KOPT-K1 (cell line): ENCODE data around the gene CAPN9.

ENCODE experiments used
- H3K27ac ChIP-seq: fragments of 200-600 bp; sonication (generic); 2 replicates; pipeline ENCODE4 v1.5.1; 2016; ENCODE audit warnings: antibody characterized with exemption, mild to moderate bottlenecking, low read depth, low read length; ENCODE audit not compliant: poor library complexity, severe bottlenecking
- H3K36me3 ChIP-seq: fragments of 200-600 bp; sonication (generic); 2 replicates; pipeline ENCODE4 v1.5.1; 2017; ENCODE audit warnings: antibody characterized with exemption, mild to moderate bottlenecking, low read length, moderate library complexity; ENCODE audit not compliant: insufficient read depth
- H3K9me3 ChIP-seq: fragments of 200-600 bp; sonication (generic); 2 replicates; pipeline ENCODE4 v1.5.1; 2017; ENCODE audit warnings: antibody characterized with exemption, low read length, mild to moderate bottlenecking; ENCODE audit not compliant: insufficient read depth, poor library complexity, severe bottlenecking

CAPN9 gene

DNA sequence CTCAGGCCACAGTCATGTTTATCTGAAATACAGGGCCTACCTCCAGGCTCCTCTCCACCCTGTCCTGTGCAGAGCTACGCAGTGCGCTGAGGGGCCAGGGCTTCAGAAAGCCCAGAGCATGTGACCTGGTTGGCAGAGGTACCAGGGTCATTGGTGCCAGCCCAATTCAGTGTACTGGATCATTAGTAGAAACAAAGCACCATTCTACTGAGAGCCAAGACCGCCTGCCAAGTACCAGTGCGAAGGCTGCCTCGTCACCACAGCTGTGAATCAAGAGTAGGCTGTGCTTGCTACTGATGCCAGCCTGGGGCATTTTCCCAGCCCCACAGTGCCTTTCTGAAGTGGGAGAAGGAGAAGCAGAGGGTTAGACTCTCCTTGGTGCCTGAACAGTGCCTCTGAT lies 59.8 kb downstream of the CAPN9 start:
- peaks cover 11% of the 10 kb centered on the region for H3K9me3 ChIP-seq
- no peak overlapping the region for H3K27ac ChIP-seq

GRCh38 chr1:230807561-230808280 lies 60.5 kb downstream of the CAPN9 start:
- Histone ChIP-seq H3K36me3 (no peaks in the 10 kb centered on the region), H3K9me3 (peaks cover 17% of the 10 kb centered on the region), H3K27ac (no peak overlapping the region)

More for the DNA sequence above, 59.8 kb downstream of the CAPN9 start:
- no peaks in the 10 kb centered on the region for H3K36me3 ChIP-seq

GRCh38 chr1:230808281-230808872 lies 61.2 kb downstream of the CAPN9 start:
- H3K36me3 ChIP-seq = no peaks in the 10 kb centered on the region
- no peak overlapping the region for H3K27ac ChIP-seq
- H3K9me3 ChIP-seq = peaks cover 22% of the 10 kb centered on the region

DNA sequence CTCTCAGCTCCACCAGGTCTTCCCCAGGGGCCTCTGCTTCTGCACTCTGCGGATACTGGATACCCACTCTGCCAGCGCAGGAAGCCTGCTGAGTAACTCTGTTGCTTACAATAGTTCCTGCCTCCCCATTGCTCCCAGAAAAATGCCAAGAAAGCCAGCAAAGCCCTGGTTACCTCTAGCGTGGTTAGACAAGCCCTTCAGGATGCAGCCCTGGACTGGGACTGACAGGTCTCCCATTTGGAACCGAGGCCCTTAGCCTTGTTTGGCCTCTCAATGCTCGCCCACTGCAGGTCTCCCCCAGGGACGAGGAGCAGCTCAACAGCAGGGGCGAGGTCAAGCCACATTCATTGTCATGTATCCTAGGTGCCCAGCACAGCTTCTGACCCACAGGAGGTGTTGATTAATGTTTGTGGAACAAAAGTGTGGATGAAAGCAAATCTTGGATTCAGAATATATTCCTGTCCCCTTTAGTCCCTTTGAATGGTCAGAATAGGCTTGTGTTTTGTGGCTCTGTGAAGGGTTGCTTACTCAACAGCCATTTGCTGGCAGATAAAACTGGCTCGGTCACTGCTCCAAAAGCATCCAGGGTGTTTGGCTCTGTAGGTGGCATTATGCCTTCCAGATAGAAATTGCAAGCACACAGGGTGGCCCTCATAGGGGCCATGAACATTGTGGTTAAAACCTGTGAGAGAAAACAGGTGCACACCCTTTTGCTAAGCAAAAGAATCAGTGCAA lies 62.2 kb downstream of the CAPN9 start:
- Histone ChIP-seq H3K9me3 (peaks cover 22% of the 10 kb centered on the region), H3K27ac (no peak overlapping the region)

DNA sequence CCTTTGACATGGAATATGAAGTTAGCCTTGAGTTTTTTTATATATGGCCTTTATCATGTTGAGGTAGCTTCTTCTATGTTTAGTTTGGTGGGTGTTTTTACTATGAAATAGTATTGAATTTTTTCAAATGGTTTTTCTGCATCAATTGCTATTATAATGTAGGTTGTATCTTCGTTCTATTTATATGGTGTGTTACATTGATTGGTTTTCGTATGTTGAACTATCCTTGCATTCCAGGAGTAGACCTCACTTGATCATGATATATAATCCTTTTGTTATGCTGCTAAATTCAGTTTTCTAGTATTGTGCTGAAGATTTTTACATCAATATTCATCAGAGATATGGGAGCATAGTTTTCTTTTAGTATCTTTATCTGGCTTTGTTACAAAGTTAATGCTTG lies 65.4 kb downstream of the CAPN9 start:
- Histone ChIP-seq H3K27ac (no peak overlapping the region), H3K36me3 (no peaks in the 10 kb centered on the region), H3K9me3 (peaks cover 16% of the 10 kb centered on the region)

More for the DNA sequence above, 62.2 kb downstream of the CAPN9 start:
- no peaks in the 10 kb centered on the region for H3K36me3 ChIP-seq

DNA sequence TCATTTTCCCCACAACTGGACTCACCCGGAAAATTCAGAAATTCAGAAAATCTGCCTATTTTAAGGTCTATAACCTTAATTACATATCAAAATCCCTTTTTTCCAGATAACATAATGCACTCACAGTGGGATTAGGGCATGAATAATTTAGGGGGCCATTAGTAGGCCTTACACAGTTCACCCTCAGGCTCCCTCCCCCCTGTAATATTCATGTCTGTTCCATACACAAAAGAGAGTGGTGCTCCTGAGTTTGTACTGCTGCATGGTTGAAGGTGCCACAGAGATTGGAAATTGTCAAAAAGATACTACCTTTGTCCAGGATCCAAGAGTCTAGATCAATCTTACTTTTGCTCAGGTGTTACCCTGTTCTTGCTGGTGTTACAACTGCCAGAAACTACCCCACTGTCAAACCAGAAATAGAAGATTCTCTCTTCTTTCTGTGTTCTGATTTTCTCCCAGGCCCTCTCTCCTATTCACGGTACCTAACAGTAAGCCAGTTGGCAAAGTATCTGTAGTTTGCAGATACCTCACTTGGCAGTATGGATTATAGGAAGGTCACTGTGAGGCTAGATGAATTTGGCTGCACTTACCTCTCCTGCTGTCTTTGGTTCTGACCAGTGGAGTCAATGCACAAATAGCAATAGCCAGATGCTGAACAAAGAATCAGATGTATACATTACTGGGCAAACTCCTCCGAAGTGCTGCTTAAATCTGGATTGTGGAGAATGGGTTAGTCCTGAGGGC lies 67.9 kb downstream of the CAPN9 start:
- Histone ChIP-seq H3K9me3 (peaks cover 16% of the 10 kb centered on the region), H3K36me3 (no peaks in the 10 kb centered on the region), H3K27ac (no peak overlapping the region)

- H3K9me3 ChIP-seq = peaks cover 16% of the 10 kb centered on the region
- H3K36me3 ChIP-seq = no peaks in the 10 kb centered on the region
- no peak overlapping the region for H3K27ac ChIP-seq
These were observed 68.8 kb downstream of the CAPN9 start for GRCh38 chr1:230816018-230816417.

DNA sequence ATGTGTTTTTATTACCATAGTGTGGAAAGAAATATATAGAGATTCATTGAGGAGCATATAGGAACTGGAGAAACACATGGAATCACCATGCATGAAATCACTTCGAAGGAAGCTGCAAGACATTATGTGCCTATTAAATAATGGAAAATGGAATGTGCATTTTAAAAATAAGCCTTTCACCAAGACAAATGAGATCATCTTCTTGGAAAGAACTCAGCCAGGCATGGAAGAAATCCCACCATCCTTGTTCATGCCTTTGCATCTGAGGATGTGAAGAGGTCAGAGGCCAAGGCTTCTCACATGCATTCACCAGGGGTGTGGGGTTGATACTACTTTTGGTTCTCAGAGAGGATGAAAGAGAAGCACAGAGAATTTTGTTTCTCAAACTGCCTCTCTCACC lies 71.2 kb downstream of the CAPN9 start:
- no peaks in the 10 kb centered on the region for H3K9me3 ChIP-seq
- H3K36me3 ChIP-seq = no peaks in the 10 kb centered on the region
- H3K27ac ChIP-seq = no peak overlapping the region

DNA sequence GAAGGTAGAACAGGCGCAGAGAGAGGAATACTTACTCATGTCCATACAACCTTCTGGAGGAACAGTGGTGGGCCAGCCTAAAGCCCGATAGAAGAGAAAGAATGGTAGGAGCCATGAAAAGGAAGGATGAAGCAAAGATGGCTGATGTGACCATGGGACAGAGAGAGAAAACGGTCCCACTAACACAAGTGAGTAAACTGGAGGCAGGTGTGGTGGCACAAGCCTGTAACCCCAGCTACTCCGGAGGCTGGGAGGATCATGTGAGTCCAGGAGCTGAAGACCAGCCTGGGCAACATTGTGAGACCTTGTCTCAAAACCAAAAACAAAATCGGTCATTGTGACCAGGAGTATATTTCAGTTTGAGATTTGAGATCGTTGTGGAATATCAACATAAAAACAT lies 71.7 kb downstream of the CAPN9 start:
- Histone ChIP-seq H3K9me3 (no peaks in the 10 kb centered on the region), H3K36me3 (no peaks in the 10 kb centered on the region), H3K27ac (no peak overlapping the region)

- no peaks in the 10 kb centered on the region for H3K36me3 ChIP-seq
- H3K27ac ChIP-seq = no peak overlapping the region
- no peaks in the 10 kb centered on the region for H3K9me3 ChIP-seq
These were observed 72.8 kb downstream of the CAPN9 start for GRCh38 chr1:230819976-230820375.

DNA sequence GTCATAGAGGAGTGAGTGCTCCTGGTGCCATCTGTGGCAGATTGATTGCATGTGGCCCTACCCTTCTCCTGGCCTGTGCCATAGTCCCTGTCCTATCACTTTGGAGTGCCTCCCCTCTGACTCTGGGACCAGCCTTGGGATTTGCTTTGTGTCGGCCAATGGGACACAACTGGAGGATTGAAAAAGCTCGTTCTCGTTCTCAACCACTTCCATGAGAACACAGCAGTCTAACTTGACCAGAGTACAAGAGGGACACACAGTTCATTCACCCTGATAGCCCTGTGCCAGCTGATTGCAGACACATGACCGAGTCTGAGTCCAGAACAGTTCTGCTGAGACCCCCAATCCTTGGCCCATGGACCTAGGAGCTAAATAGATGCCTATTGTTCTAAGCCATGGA lies 73.4 kb downstream of the CAPN9 start:
- H3K27ac ChIP-seq = no peak overlapping the region
- H3K9me3 ChIP-seq = no peaks in the 10 kb centered on the region

GRCh38 chr1:230821346-230821745 lies 74.2 kb downstream of the CAPN9 start:
- Histone ChIP-seq H3K27ac (no peak overlapping the region), H3K36me3 (no peaks in the 10 kb centered on the region), H3K9me3 (no peaks in the 10 kb centered on the region)

More for the DNA sequence above, 73.4 kb downstream of the CAPN9 start:
- H3K36me3 ChIP-seq = no peaks in the 10 kb centered on the region

- H3K9me3 ChIP-seq = no peaks in the 10 kb centered on the region
- no peak overlapping the region for H3K27ac ChIP-seq
These were observed 74.9 kb downstream of the CAPN9 start for GRCh38 chr1:230822092-230822581.

GRCh38 chr1:230823426-230823825 lies 76.2 kb downstream of the CAPN9 start:
- Histone ChIP-seq H3K27ac (no peak overlapping the region), H3K36me3 (no peaks in the 10 kb centered on the region), H3K9me3 (no peaks in the 10 kb centered on the region)

More at GRCh38 chr1:230822092-230822581, 74.9 kb downstream of the CAPN9 start:
- H3K36me3 ChIP-seq = no peaks in the 10 kb centered on the region

GRCh38 chr1:230823931-230824381 lies 76.8 kb downstream of the CAPN9 start:
- H3K27ac ChIP-seq = no peak overlapping the region
- H3K36me3 ChIP-seq = no peaks in the 10 kb centered on the region
- no peaks in the 10 kb centered on the region for H3K9me3 ChIP-seq
